Astrocyte of the hippocampus (primary cell): ENCODE results near the gene CHST4.
"Not testable (repeated sequence)": the region's sequence is repeated elsewhere in the genome, so short reads cannot be mapped to it uniquely, and the experiment has no call there.

ENCODE experiments used
- DNase-seq: peaks from one replicate; pipeline ENCODE4 v3.0.0; 2011; ENCODE audit warnings: low read depth, low spot score

Gene CHST4

GRCh38 chr16:71526111-71526631 lies at the start of gene CHST4:
Gene CHST4, plus strand, starts transcription at chr16:71526426. Its CDS starts 10,252 bp downstream, at chr16:71536678.
- peak; percentile 82 for DNase-seq

GRCh38 chr16:71476457-71477124 lies 49.6 kb upstream of the CHST4 start:
- DNase-seq, result no peak

GRCh38 chr16:71479420-71479819 lies 46.8 kb upstream of the CHST4 start:
- DNase-seq, result no peak

- DNase-seq, result no peak
These were observed 45.3 kb upstream of the CHST4 start for GRCh38 chr16:71480956-71481355.

GRCh38 chr16:71482569-71482968 lies 43.7 kb upstream of the CHST4 start:
- no peak for DNase-seq

GRCh38 chr16:71484006-71484893 lies 42.0 kb upstream of the CHST4 start:
- peak; percentile 95 for DNase-seq

GRCh38 chr16:71489122-71489521 lies 37.1 kb upstream of the CHST4 start, which contains the start of gene ZNF19:
Gene ZNF19, minus strand, starts transcription at chr16:71489324. Its CDS starts 7,210 bp downstream, at chr16:71482114.
- no peak for DNase-seq

GRCh38 chr16:71490361-71490760 lies 35.9 kb upstream of the CHST4 start:
- DNase-seq, result no peak

- DNase-seq, result no peak
These were observed 35.2 kb upstream of the CHST4 start for GRCh38 chr16:71491054-71491453.

GRCh38 chr16:71492786-71493185 lies 33.4 kb upstream of the CHST4 start:
- DNase-seq, result no peak

- no peak for DNase-seq
These were observed 33.0 kb upstream of the CHST4 start for GRCh38 chr16:71493213-71493612.

GRCh38 chr16:71498031-71498430 lies 28.2 kb upstream of the CHST4 start:
- DNase-seq, result no peak

- DNase-seq, result peak; percentile 77
These were observed 26.4 kb upstream of the CHST4 start for GRCh38 chr16:71499775-71500364.

GRCh38 chr16:71500964-71501363 lies 25.3 kb upstream of the CHST4 start:
- DNase-seq, result no peak

GRCh38 chr16:71501547-71501946 lies 24.7 kb upstream of the CHST4 start:
- no peak for DNase-seq

- DNase-seq, result not testable (repeated sequence)
These were observed 22.2 kb upstream of the CHST4 start for GRCh38 chr16:71504051-71504450.

GRCh38 chr16:71504901-71505300 lies 21.3 kb upstream of the CHST4 start:
- no peak for DNase-seq

GRCh38 chr16:71507061-71507460 lies 19.2 kb upstream of the CHST4 start:
- no peak for DNase-seq

GRCh38 chr16:71513302-71513701 lies 12.9 kb upstream of the CHST4 start:
- no peak for DNase-seq

- DNase-seq, result no peak
These were observed 11.8 kb upstream of the CHST4 start for GRCh38 chr16:71514476-71514875.

GRCh38 chr16:71515026-71515425 lies 11.2 kb upstream of the CHST4 start:
- DNase-seq, result no peak

- DNase-seq, result no peak
These were observed 5.7 kb upstream of the CHST4 start for GRCh38 chr16:71520550-71520949.
